HepG2 (cell line): ENCODE results near the gene IGFALS. TPM values are rescaled to one million over a fixed set of nuclear protein-coding genes. Genes with fewer than 3 reads are reported as not detected.

ENCODE experiments used
- CHCHD3 ChIP-seq: sonication (generic); formaldehyde crosslinking; IDR thresholded peaks from 2 replicates; pipeline ENCODE4 v1.8.0; 2022; ENCODE audit warnings: mild to moderate bottlenecking, missing genetic modification reagents, moderate library complexity
- FIP1L1 ChIP-seq: fragments of 200-400 bp; formaldehyde crosslinking; IDR thresholded peaks from 2 replicates; pipeline ENCODE4 v1.6.1; 2018; ENCODE audit warnings: low read depth, mild to moderate bottlenecking, low read length, moderate library complexity, borderline replicate concordance; ENCODE audit not compliant: insufficient read depth
- HNRNPL ChIP-seq: fragments of 200-400 bp; formaldehyde crosslinking; IDR thresholded peaks from 2 replicates; pipeline ENCODE4 v1.6.1; 2017; ENCODE audit warnings: mild to moderate bottlenecking, low read depth, low read length
- HNRNPLL ChIP-seq: fragments of 200-400 bp; formaldehyde crosslinking; IDR thresholded peaks from 2 replicates; pipeline ENCODE4 v1.6.1; 2017; ENCODE audit warnings: mild to moderate bottlenecking, low read depth, low read length; ENCODE audit not compliant: poor library complexity, severe bottlenecking
- REPIN1 ChIP-seq: sonication (generic); formaldehyde crosslinking; IDR thresholded peaks from 2 replicates; pipeline ENCODE4 v1.8.0; 2022; ENCODE audit warnings: missing genetic modification reagents, low read depth, mild to moderate bottlenecking, borderline replicate concordance
- TSC22D2 ChIP-seq: sonication (generic); formaldehyde crosslinking; IDR thresholded peaks from 2 replicates; pipeline ENCODE4 v1.5.1; 2020; ENCODE audit warnings: missing genetic modification reagents, mild to moderate bottlenecking, borderline replicate concordance
- ZNF484 ChIP-seq: sonication (generic); formaldehyde crosslinking; IDR thresholded peaks from 2 replicates; pipeline ENCODE4 v1.5.1; 2020; ENCODE audit warnings: mild to moderate bottlenecking, low read depth, missing genetic modification reagents, borderline replicate concordance
- ZNF720 ChIP-seq: sonication (generic); formaldehyde crosslinking; IDR thresholded peaks from 2 replicates; pipeline ENCODE4 v1.4.0; 2020; ENCODE audit warnings: missing genetic modification reagents
- ZSCAN30 ChIP-seq: sonication (generic); formaldehyde crosslinking; IDR thresholded peaks from 2 replicates; pipeline ENCODE4 v1.5.0; 2020; ENCODE audit warnings: mild to moderate bottlenecking, missing genetic modification reagents
- polyA plus RNA-seq, 8 experiments: library from polyadenylated mRNA; depleted of rRNA in 3 of 8; stranded (reverse) in 7 of 8; unstranded in 1 of 8; fragments of >200 nt; fragmentation: Illumina TruSeq in 4 of 8; extraction: Trizol in 4 of 8; gene quantifications; 2 replicates each; pipeline versions ENCODE4 v1.2.1 to v1.2.3, GENCODE V29; 2011 to 2016; ENCODE audit warnings: low read depth in 4 of 8, missing spikeins in 1 of 8, mixed read lengths in 1 of 8; ENCODE audit not compliant: insufficient read depth in 1 of 8
- total RNA-seq, 5 experiments: library from RNA; depleted of rRNA; stranded (reverse); fragments of >200 nt; fragmentation: Illumina TruSeq; extraction: Trizol; gene quantifications; 2 replicates each; pipeline ENCODE4 v1.2.3, GENCODE V29; 2016; ENCODE audit warnings: low read depth in 1 of 5
- TF ChIP-seq, protein P1 (sequence below), 2 experiments: fragments of 450-650 bp in 1 of 2; sonication (generic) in 1 of 2; formaldehyde crosslinking in 1 of 2; IDR thresholded peaks; 2 replicates each; pipeline versions ENCODE4 v1.6.1 to v1.8.0; 2016 to 2022; ENCODE audit warnings: antibody characterized with exemption in 1 of 2, mild to moderate bottlenecking in 1 of 2, missing genetic modification reagents in 1 of 2
- TF ChIP-seq, protein P2 (sequence below): IDR thresholded peaks from 2 replicates; pipeline ENCODE4 v1.4.0; 2020; ENCODE audit warnings: mild to moderate bottlenecking, missing genetic modification reagents
- TF ChIP-seq, protein P3 (sequence below): sonication (generic); formaldehyde crosslinking; IDR thresholded peaks from 2 replicates; pipeline ENCODE4 v1.4.0; 2020; ENCODE audit warnings: missing genetic modification reagents

The IGFALS gene
- total and polyA plus RNA-seq, 2 of the 13 experiments (the other 11 are each of a cell fraction or from before 2014, with no cell fraction given) = 0.34 to 2.4 TPM

DNA sequence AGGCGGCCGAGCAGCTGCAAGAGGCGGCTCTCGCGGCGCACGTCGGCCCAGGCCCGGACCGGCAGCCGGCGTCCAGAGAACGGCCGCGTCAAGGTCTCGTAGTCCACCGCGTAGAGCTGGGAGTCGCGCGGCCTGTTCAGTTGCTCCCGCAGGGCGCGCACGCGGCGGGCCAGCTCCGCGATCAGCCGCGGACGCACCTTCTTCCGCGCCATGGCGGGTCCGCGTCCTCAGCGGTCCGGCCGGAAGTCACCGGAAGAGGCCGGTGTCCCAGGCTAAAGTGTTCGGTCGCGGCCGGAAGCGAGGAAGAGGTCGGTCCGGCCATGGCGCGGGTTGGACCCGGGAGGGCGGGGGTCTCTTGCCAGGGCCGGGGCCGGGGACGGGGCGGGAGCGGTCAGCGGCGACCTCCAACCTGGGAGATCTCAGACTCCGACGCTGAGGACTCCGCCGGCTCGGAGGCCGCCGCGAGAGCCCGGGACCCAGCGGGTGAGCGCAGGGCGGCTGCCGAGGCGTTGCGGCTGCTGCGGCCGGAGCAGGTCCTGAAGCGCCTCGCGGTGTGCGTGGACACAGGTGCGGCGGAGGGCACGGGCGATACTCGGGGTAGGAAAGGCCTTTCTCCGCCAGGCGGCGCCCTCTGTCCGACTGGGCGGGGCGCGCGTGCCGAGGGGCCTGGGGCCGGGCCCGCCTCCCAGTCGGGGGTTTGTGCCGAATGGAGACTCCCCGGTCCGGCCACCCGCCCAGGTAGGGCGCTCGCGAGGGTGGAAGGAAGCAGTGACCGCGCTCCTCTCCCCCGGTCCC is 20.4 kb downstream of the IGFALS start, which contains the start of gene MRPS34 (continued):
- TF ChIP-seq, protein P1, sequence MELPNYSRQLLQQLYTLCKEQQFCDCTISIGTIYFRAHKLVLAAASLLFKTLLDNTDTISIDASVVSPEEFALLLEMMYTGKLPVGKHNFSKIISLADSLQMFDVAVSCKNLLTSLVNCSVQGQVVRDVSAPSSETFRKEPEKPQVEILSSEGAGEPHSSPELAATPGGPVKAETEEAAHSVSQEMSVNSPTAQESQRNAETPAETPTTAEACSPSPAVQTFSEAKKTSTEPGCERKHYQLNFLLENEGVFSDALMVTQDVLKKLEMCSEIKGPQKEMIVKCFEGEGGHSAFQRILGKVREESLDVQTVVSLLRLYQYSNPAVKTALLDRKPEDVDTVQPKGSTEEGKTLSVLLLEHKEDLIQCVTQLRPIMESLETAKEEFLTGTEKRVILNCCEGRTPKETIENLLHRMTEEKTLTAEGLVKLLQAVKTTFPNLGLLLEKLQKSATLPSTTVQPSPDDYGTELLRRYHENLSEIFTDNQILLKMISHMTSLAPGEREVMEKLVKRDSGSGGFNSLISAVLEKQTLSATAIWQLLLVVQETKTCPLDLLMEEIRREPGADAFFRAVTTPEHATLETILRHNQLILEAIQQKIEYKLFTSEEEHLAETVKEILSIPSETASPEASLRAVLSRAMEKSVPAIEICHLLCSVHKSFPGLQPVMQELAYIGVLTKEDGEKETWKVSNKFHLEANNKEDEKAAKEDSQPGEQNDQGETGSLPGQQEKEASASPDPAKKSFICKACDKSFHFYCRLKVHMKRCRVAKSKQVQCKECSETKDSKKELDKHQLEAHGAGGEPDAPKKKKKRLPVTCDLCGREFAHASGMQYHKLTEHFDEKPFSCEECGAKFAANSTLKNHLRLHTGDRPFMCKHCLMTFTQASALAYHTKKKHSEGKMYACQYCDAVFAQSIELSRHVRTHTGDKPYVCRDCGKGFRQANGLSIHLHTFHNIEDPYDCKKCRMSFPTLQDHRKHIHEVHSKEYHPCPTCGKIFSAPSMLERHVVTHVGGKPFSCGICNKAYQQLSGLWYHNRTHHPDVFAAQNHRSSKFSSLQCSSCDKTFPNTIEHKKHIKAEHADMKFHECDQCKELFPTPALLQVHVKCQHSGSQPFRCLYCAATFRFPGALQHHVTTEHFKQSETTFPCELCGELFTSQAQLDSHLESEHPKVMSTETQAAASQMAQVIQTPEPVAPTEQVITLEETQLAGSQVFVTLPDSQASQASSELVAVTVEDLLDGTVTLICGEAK (IDR thresholded peaks at IDR 0.05) = peak; percentile 93
- TF ChIP-seq, protein P1 (CRISPR knock-in tag; IDR thresholded peaks at IDR 0.05) = peak; percentile 44; the same call in 1 of the 2 replicates
- TF ChIP-seq ZNF484 (no peak), TSC22D2 (CRISPR knock-in tag) (no peak), FIP1L1 (no peak), HNRNPL (0 out of 2 replicates have a peak, but pooled peaks have one; percentile 10), REPIN1 (peak; percentile 94), ZNF720 (CRISPR knock-in tag) (no peak; the same call in 1 of the 2 replicates), CHCHD3 (CRISPR knock-in tag) (no peak), ZSCAN30 (CRISPR knock-in tag) (no peak), HNRNPLL (peak; percentile 64)
- TF ChIP-seq, protein P2, sequence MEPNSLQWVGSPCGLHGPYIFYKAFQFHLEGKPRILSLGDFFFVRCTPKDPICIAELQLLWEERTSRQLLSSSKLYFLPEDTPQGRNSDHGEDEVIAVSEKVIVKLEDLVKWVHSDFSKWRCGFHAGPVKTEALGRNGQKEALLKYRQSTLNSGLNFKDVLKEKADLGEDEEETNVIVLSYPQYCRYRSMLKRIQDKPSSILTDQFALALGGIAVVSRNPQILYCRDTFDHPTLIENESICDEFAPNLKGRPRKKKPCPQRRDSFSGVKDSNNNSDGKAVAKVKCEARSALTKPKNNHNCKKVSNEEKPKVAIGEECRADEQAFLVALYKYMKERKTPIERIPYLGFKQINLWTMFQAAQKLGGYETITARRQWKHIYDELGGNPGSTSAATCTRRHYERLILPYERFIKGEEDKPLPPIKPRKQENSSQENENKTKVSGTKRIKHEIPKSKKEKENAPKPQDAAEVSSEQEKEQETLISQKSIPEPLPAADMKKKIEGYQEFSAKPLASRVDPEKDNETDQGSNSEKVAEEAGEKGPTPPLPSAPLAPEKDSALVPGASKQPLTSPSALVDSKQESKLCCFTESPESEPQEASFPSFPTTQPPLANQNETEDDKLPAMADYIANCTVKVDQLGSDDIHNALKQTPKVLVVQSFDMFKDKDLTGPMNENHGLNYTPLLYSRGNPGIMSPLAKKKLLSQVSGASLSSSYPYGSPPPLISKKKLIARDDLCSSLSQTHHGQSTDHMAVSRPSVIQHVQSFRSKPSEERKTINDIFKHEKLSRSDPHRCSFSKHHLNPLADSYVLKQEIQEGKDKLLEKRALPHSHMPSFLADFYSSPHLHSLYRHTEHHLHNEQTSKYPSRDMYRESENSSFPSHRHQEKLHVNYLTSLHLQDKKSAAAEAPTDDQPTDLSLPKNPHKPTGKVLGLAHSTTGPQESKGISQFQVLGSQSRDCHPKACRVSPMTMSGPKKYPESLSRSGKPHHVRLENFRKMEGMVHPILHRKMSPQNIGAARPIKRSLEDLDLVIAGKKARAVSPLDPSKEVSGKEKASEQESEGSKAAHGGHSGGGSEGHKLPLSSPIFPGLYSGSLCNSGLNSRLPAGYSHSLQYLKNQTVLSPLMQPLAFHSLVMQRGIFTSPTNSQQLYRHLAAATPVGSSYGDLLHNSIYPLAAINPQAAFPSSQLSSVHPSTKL (CRISPR knock-in tag) = no peak
- TF ChIP-seq, protein P3, sequence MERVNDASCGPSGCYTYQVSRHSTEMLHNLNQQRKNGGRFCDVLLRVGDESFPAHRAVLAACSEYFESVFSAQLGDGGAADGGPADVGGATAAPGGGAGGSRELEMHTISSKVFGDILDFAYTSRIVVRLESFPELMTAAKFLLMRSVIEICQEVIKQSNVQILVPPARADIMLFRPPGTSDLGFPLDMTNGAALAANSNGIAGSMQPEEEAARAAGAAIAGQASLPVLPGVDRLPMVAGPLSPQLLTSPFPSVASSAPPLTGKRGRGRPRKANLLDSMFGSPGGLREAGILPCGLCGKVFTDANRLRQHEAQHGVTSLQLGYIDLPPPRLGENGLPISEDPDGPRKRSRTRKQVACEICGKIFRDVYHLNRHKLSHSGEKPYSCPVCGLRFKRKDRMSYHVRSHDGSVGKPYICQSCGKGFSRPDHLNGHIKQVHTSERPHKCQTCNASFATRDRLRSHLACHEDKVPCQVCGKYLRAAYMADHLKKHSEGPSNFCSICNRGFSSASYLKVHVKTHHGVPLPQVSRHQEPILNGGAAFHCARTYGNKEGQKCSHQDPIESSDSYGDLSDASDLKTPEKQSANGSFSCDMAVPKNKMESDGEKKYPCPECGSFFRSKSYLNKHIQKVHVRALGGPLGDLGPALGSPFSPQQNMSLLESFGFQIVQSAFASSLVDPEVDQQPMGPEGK (CRISPR knock-in tag) = peak; percentile 69
